IMR-90 (cell line): ENCODE measurements around the gene SV2B. TPM values are rescaled to one million over a fixed set of nuclear protein-coding genes. Genes with fewer than 3 reads are reported as not detected.

ENCODE experiments used
- ATAC-seq: fragments of 200-7000 bp; cut with Tn5 transposase; 2 replicates; pipeline ENCODE4 v1.9.1; 2020; ENCODE audit warnings: low read depth, mild to moderate bottlenecking, moderate library complexity
- BruUV-seq: library from RNA; stranded (reverse); fragments of 400-500 nt; replicated peaks from 2 replicates; lab custom pipeline; 2021; lab: Mats Ljungman, UMichigan
- CTCF ChIA-PET: fragments of 300-600 bp; formaldehyde crosslinking; extraction: SDS; loops from one replicate; lab custom pipeline; 2021; ENCODE audit warnings: antibody characterized with exemption; lab: Yijun Ruan, JAX
- POLR2A ChIA-PET: fragments of 300-600 bp; sonication (Branson Sonifier 250); formaldehyde crosslinking; loops from one replicate; lab custom pipeline; 2022; ENCODE audit warnings: antibody characterized with exemption; ENCODE audit not compliant: unreplicated experiment; lab: Charles Lee
- DNase-seq: peaks from one replicate; pipeline ENCODE4 v3.0.0; 2013
- H2AFZ ChIP-seq: replicated peaks from 2 replicates; pipeline ENCODE3; 2013; ENCODE audit warnings: low read length, mild to moderate bottlenecking; ENCODE audit not compliant: poor library complexity
- H2AK5ac ChIP-seq: 2 replicates; pipeline ENCODE4 v1.6.1; 2013; ENCODE audit warnings: low read depth, low read length, inconsistent platforms
- H2AK9ac ChIP-seq: replicated peaks from 2 replicates; pipeline ENCODE3; 2013; ENCODE audit warnings: mild to moderate bottlenecking, low read depth, low read length, moderate library complexity; ENCODE audit not compliant: poor library complexity
- H2BK120ac ChIP-seq: 2 replicates; pipeline ENCODE4 v1.6.1; 2013; ENCODE audit warnings: low read depth, low read length, inconsistent platforms
- H2BK15ac ChIP-seq: 3 replicates; pipeline ENCODE4 v1.6.1; 2013; ENCODE audit warnings: low read depth, low read length, inconsistent platforms
- H2BK20ac ChIP-seq: 2 replicates; pipeline ENCODE4 v1.6.1; 2013; ENCODE audit warnings: low read depth, mild to moderate bottlenecking, inconsistent platforms, low read length, moderate library complexity
- H2BK5ac ChIP-seq: 2 replicates; pipeline ENCODE4 v1.6.1; 2013; ENCODE audit warnings: mild to moderate bottlenecking, low read depth, low read length, inconsistent platforms; ENCODE audit not compliant: poor library complexity, severe bottlenecking
- H3K14ac ChIP-seq: replicated peaks from 2 replicates; pipeline ENCODE4 v1.6.1; 2013; ENCODE audit warnings: low read depth, low read length, inconsistent platforms
- H3K18ac ChIP-seq: 2 replicates; pipeline ENCODE4 v1.6.1; 2013; ENCODE audit warnings: low read depth, low read length, control low read depth
- H3K23ac ChIP-seq: 2 replicates; pipeline ENCODE4 v1.6.1; 2013; ENCODE audit warnings: low read depth, low read length, inconsistent platforms
- H3K27ac ChIP-seq: 2 replicates; pipeline ENCODE4 v1.5.1; 2013; ENCODE audit warnings: mild to moderate bottlenecking, control low read depth, low read length; ENCODE audit not compliant: insufficient read depth
- H3K27me3 ChIP-seq: 2 replicates; pipeline ENCODE4 v1.6.1; 2013; ENCODE audit warnings: low read length; ENCODE audit not compliant: control insufficient read depth, insufficient read depth
- H3K36me3 ChIP-seq: 2 replicates; pipeline ENCODE4 v1.6.1; 2013; ENCODE audit warnings: low read length, mixed read lengths; ENCODE audit not compliant: control insufficient read depth, insufficient read depth
- H3K4ac ChIP-seq: 2 replicates; pipeline ENCODE4 v1.6.1; 2013; ENCODE audit warnings: low read depth, low read length, inconsistent platforms
- H3K4me1 ChIP-seq: 2 replicates; pipeline ENCODE4 v1.6.1; 2013; ENCODE audit warnings: low read length, mixed read lengths; ENCODE audit not compliant: control insufficient read depth, insufficient read depth
- H3K4me2 ChIP-seq: 2 replicates; pipeline ENCODE4 v1.6.1; 2013; ENCODE audit warnings: low read depth, mild to moderate bottlenecking, control low read depth, low read length, moderate library complexity
- H3K4me3 ChIP-seq: 2 replicates; pipeline ENCODE4 v1.5.1; 2013; ENCODE audit warnings: low read depth, mild to moderate bottlenecking, control low read depth, low read length, moderate library complexity; ENCODE audit not compliant: insufficient read depth
- H3K56ac ChIP-seq: 2 replicates; pipeline ENCODE4 v1.6.1; 2013; ENCODE audit warnings: low read length, inconsistent platforms; ENCODE audit not compliant: insufficient read depth; ENCODE audit errors: extremely low read depth
- H3K79me1 ChIP-seq, 2 experiments: 2 replicates each; pipeline ENCODE4 v1.6.1; 2013; ENCODE audit warnings: low read length in 2 of 2, inconsistent platforms in 1 of 2, low read depth in 1 of 2
- H3K9ac ChIP-seq: 2 replicates; pipeline ENCODE4 v1.6.1; 2013; ENCODE audit warnings: low read depth, low read length, control low read depth
- H3K9me1 ChIP-seq: 2 replicates; pipeline ENCODE4 v1.6.1; 2013; ENCODE audit warnings: low read length, inconsistent platforms; ENCODE audit not compliant: insufficient read depth
- H3K9me3 ChIP-seq: 2 replicates; pipeline ENCODE4 v1.6.1; 2013; ENCODE audit warnings: low read length; ENCODE audit not compliant: control insufficient read depth, insufficient read depth
- H4K20me1 ChIP-seq: 2 replicates; pipeline ENCODE4 v1.6.1; 2013; ENCODE audit warnings: low read length, inconsistent platforms; ENCODE audit not compliant: insufficient read depth
- H4K5ac ChIP-seq: 2 replicates; pipeline ENCODE4 v1.6.1; 2013; ENCODE audit warnings: mild to moderate bottlenecking, low read depth, low read length, control low read depth
- H4K8ac ChIP-seq, 2 experiments: 2 replicates each; pipeline ENCODE4 v1.6.1; 2013; ENCODE audit warnings: low read depth in 2 of 2, low read length in 2 of 2, control low read depth in 1 of 2, inconsistent platforms in 1 of 2
- H4K91ac ChIP-seq: 2 replicates; pipeline ENCODE4 v1.6.1; 2013; ENCODE audit warnings: low read depth, low read length, inconsistent platforms; ENCODE audit not compliant: insufficient read depth
- BHLHE40 ChIP-seq: fragments of 150-350 bp; IDR thresholded peaks from 2 replicates; pipeline ENCODE4 v1.6.1; 2016; ENCODE audit warnings: mild to moderate bottlenecking, low read depth, low read length
- CEBPB ChIP-seq: IDR thresholded peaks from 2 replicates; pipeline ENCODE4 v1.6.1; 2012; ENCODE audit warnings: low read depth, low read length, improper control_type of control experiment
- CHD1 ChIP-seq: IDR thresholded peaks from 2 replicates; pipeline ENCODE4 v1.6.1; 2012; ENCODE audit warnings: low read depth, low read length, improper control_type of control experiment
- ELK1 ChIP-seq: fragments of 150-350 bp; IDR thresholded peaks from 2 replicates; pipeline ENCODE4 v1.6.1; 2016; ENCODE audit warnings: low read depth, mild to moderate bottlenecking, low read length, moderate library complexity, borderline replicate concordance
- FOS ChIP-seq: fragments of 150-350 bp; IDR thresholded peaks from 2 replicates; pipeline ENCODE4 v1.6.1; 2016; ENCODE audit warnings: low read depth, low read length
- MAFK ChIP-seq: IDR thresholded peaks from 2 replicates; pipeline ENCODE4 v1.6.1; 2012; ENCODE audit warnings: low read depth, low read length, improper control_type of control experiment
- MAZ ChIP-seq: IDR thresholded peaks from 2 replicates; pipeline ENCODE4 v1.6.1; 2012; ENCODE audit warnings: low read depth, mild to moderate bottlenecking, low read length, improper control_type of control experiment, moderate library complexity, borderline replicate concordance
- MXI1 ChIP-seq: IDR thresholded peaks from 2 replicates; pipeline ENCODE4 v1.6.1; 2012; ENCODE audit warnings: low read depth, mild to moderate bottlenecking, low read length, moderate library complexity, borderline replicate concordance
- NFE2L2 ChIP-seq: fragments of 150-350 bp; IDR thresholded peaks from 2 replicates; pipeline ENCODE4 v1.6.1; 2016; ENCODE audit warnings: low read depth, mild to moderate bottlenecking, low read length
- POLR2A ChIP-seq: IDR thresholded peaks from 2 replicates; pipeline ENCODE4 v1.6.1; 2012; ENCODE audit warnings: mild to moderate bottlenecking, low read depth, low read length
- SMC3 ChIP-seq: fragments of 150-350 bp; IDR thresholded peaks from 2 replicates; pipeline ENCODE4 v1.6.1; 2016; ENCODE audit warnings: low read depth, mild to moderate bottlenecking, antibody characterized with exemption, low read length, moderate library complexity
- USF2 ChIP-seq: fragments of 150-350 bp; IDR thresholded peaks from 2 replicates; pipeline ENCODE4 v1.6.1; 2017; ENCODE audit warnings: mild to moderate bottlenecking, antibody characterized with exemption, low read length, low read depth
- WGBS, 2 experiments: methylation state at CpG; one replicate each; pipeline versions ENCODE4 v1.1.5 to v1.1.7; 2013; ENCODE audit warnings: missing lambda C conversion rate in 2 of 2; ENCODE audit not compliant: insufficient read length in 1 of 2; ENCODE audit errors: extremely low coverage in 2 of 2; 5-methylcytosine and 5-hydroxymethylcytosine counted together
- dilution Hi-C: fragments of 300-500 bp; cut with HindIII; formaldehyde crosslinking; loops from one replicate; pipeline ENCODE4 v1.14.3; 2018; ENCODE audit warnings: low sequenced_read_pairs; ENCODE audit not compliant: unreplicated experiment
- in situ Hi-C: fragments of 300-500 bp; cut with MboI; formaldehyde crosslinking; loops from 3 replicates; pipeline ENCODE4 v1.14.3; 2019; ENCODE audit warnings: low sequenced_read_pairs, inconsistent platforms, mixed read lengths
- intact Hi-C: fragments of 100-400 bp; cut with micrococcal nuclease; formaldehyde crosslinking; loops from 2 replicates; pipeline ENCODE4 v1.10.0; 2022
- polyA plus RNA-seq, 3 experiments: library from polyadenylated mRNA; depleted of rRNA; stranded (reverse); fragments of >200 nt; gene quantifications; 2 replicates each; pipeline ENCODE4 v1.2.3, GENCODE V29; 2012; ENCODE audit warnings: low replicate concordance in 1 of 3
- total RNA-seq: library from RNA; depleted of rRNA; stranded (reverse); fragments of >200 nt; gene quantifications from 2 replicates; pipeline ENCODE4 v1.2.3, GENCODE V29; 2012

The SV2B gene
- total and polyA plus RNA-seq, 2 of the 4 experiments (the other 2 are of a cell fraction), result not detected

GRCh38 chr15:91265416-91265940 lies 165.4 kb downstream of the SV2B start:
- Histone ChIP-seq H3K4me1 (peaks cover 2% of the 10 kb centered on the region; the same call in 1 of the 2 replicates), H2BK15ac (no peak overlapping the region), H3K79me1 (no peaks in the 10 kb centered on the region), H4K8ac (no peak overlapping the region), H3K36me3 (no peaks in the 10 kb centered on the region), H3K9me1 (no peaks in the 10 kb centered on the region), H4K20me1 (no peaks in the 10 kb centered on the region), H3K27me3 (peaks cover 14% of the 10 kb centered on the region), H3K27ac (no peak overlapping the region), H2BK5ac (no peak overlapping the region), H2BK20ac (no peak overlapping the region), H4K91ac (no peak overlapping the region), H3K56ac (no peak overlapping the region), H2AFZ (no peak overlapping the region), H3K18ac (no peak overlapping the region), H3K9me3 (no peaks in the 10 kb centered on the region), H3K4ac (no peak overlapping the region), H3K14ac (no peak overlapping the region), H4K5ac (no peak overlapping the region), H2AK5ac (no peak overlapping the region), H3K9ac (no peak overlapping the region), H2BK120ac (no peak overlapping the region), H3K4me2 (no peak overlapping the region), H3K4me3 (no peak overlapping the region), H3K23ac (no peak overlapping the region), H2AK9ac (no peak overlapping the region)
- no peak for DNase-seq
- in situ Hi-C loops (no loop called here), intact Hi-C loops (no loop called here), dilution Hi-C loops (loop anchor here (25.0 kb wide), 1 partner anchor 203 kb away; no protein-coding TSS in a partner anchor)
- CTCF ChIA-PET, result no interaction called here
- no TSS peak for BruUV-seq
- POLR2A ChIA-PET, result no interaction called here
- WGBS, 2 experiments, result no CpG with 5 or more reads among the region's 4 CpGs
- no peak for TF ChIP-seq SMC3
- TF ChIP-seq MXI1, result no peak
- TF ChIP-seq FOS, result no peak
- no peak for TF ChIP-seq MAFK
- TF ChIP-seq CHD1, result no peak
- no peak for TF ChIP-seq POLR2A
- TF ChIP-seq BHLHE40, result no peak
- TF ChIP-seq CEBPB, result no peak
- no peak for TF ChIP-seq MAZ
- no peak for TF ChIP-seq USF2
- no peak for TF ChIP-seq ELK1
- TF ChIP-seq NFE2L2, result no peak
- no peak for ATAC-seq
